Activated gamma-delta T cell treated with anti-CD3 and anti-CD28 coated beads, Interleukin-2, amount 50 U/mL, for 16 hours (primary cell): Measurements from ENCODE around the gene ALKBH5.

Source experiments
- DNase-seq: peaks from one replicate; pipeline ENCODE4 v3.0.0-alpha.2; 2020; ENCODE audit warnings: low read depth

ALKBH5 gene

DNA sequence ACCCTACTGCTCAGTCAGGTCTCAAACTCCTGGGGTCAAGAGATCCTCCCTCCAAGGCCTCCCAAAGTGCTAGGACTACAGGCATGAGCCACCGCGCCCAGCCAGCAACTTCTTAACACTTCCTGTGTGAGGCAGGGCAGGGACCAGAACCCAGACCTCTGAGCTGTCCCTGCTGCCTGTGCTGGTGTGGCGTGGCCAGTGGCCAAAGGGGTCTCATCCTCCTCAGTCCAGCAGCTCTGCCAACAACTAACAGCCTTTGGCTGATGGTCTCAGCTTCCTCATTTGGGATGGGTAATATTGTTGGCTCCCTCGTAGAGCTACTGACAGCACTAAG, 40.4 kb downstream of the ALKBH5 start:
- DNase-seq: no peak

DNA sequence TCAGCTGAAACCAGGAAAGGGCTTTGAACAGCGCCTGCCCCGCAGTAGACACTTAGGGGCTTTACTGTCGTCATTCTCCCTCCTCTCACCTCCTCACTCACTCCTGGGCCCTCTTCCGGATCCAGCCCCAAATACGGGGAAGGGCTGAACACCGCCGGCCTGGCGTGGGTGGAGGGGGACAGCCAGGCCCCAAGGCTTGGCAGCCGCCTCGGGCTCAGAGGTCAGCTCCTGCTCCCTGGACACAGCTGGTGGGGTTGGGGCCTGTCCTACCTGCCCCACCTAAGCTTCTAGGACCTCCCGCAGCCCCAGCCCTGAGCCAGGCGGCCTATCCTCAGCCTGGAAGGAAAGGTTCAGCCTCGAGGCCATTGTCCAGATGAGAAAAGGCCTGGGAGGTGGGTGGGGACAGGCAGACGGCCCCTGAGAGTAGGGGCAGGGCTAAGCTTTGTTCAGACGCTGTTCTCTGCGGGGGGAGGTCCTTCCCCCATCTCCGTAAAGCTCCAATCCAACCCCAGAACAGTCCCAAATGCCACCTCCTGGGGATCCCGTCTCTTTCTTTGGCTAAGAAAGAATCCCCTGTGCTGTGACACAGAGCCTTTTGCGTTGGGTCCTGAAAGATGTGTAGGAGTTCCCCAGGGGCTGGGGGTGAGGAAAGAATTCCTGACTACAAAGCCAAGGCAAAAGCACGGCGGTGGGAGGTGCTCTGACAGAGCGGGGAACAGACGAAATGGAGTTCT, 40.9 kb downstream of the ALKBH5 start:
- no peak for DNase-seq

DNA sequence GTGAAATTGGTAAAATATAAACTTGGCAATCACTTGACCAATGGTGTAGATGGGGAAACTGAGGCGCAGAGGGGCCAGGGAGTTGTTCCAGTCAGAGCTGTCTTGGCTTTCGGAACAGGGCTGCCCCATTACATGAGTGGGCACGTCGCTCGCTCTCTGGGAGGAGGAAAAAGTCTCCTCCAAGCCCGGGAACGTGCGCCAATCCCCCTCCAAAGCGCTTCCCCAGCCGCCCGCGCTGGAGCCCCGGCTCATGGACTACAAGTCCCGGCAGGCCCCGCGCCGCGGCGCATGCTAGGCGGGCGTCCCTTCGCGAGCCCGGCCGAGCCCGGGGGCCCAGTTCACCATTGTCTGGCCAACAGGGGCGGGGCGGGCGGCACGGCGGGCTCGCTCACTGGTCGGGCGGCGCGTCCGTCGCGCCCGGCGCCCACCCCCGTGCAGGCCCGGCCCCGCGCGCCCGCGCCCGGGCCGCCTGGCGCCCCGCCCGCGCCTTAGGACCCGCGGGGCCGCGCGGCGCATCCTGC, 41.6 kb downstream of the ALKBH5 start, which contains the start of gene LLGL1:
Gene LLGL1, plus strand, starts transcription at position 515 of the 521 bp plus-strand sequence. CDS start 48 bp downstream, outside the sequence.
- peak; percentile 93 for DNase-seq

DNA sequence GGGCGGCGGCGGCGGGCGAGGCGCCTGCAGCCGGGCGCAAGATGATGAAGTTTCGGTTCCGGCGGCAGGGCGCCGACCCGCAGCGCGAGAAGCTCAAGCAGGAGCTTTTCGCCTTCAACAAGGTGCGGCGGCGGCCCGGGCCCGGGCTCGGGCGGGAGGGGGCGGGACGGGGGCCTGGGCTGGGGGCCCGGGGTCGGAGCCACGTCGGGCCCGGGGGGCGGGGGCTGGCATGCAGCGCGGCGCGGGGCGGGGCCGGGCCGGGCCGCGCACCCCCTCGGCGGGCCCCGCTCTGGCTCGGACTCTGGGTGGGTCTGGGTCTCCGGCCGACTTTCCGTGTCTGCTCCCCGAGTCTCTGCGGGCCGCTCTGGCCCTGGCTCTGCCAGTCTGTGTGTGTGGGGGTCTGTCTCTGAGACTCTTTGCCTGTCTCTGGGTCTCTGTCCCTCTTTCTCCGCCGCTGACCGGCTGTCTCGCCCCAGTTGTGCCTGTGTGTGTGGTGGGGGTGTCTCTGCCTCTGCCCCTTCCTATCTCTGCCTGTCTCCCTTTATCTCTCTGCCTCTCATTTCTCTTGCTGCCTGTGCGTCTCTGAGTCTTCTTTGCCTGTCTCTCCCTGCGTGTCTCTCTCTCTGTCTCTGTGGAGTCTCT, 42.1 kb downstream of the ALKBH5 start:
- no peak for DNase-seq

DNA sequence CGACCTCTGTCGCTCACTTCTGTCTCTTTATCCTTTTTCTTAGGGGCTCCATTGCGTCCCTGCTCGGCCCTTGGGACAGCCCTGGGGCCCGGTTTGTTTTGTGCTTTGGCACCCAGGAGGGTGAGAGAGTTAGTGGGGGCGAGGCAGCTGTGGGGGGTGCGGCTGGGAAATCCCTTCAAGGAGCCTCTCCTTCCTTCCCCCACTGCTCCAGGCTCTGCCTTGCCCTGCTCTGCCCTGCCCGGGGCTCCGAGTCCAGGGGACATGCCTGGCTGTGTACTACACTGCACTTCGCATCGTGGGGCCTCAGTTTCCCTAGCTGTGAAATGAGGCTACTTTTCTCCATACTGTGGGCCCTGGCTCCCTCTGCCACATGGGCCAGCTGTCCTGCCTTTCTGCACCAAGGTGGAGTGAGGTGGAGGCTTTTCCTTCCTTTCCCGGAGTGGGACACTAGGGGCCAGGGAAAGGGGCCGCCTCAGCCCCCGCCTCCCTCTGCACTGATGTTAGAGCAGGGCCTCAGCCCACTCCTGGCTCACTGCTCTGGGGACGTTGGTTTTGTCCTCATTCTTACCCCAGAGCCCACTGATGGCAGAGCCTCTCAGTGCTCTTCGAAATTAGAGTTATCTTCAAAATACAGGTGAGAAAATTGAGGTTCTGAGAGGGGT, 42.8 kb downstream of the ALKBH5 start:
- no peak for DNase-seq

DNA sequence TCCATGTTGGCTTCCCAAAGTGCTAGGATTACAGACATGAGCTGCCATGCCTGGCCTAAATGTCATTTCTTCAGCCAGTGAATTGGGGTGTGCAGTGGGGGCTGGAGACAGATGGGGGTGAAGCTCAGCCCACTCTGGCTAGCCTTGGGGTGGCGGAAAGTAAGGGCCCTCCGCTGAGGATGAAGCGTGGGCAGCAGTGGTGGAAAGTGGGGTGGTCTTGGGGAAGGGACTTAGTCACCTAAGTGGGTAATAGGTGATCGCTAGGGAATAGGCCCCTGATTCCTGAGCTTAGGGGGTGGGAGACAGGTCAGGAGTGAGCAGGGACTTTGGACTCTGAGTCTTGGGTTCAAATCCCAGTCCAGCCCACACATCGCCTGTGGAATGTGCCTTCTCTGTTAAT, 44.0 kb downstream of the ALKBH5 start:
- no peak for DNase-seq

DNA sequence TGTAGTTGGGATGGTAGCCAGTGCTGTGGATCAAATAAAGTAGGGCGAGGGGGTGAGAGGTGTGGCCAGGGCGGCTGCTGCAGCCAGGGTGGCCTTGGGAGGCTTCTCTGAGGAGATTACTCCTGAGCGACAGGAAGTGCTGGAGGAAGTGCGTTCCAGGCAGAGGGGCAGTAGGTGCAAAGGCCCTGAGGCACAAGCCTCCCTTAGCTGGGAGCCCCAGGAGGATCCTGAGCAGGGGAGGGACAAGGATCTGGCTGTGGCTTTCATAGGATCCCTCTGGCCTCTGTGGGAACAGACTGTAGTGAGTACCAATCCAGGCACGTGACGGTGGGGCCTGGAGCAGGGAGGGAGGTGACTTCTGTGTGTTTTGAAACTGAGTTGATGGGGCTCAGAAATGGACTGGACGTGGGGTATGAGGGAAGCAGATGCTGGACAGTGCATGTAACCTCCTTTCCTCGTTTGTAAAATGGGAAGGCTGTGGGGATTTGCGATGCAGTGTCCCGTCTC, 44.6 kb downstream of the ALKBH5 start:
- no peak for DNase-seq

DNA sequence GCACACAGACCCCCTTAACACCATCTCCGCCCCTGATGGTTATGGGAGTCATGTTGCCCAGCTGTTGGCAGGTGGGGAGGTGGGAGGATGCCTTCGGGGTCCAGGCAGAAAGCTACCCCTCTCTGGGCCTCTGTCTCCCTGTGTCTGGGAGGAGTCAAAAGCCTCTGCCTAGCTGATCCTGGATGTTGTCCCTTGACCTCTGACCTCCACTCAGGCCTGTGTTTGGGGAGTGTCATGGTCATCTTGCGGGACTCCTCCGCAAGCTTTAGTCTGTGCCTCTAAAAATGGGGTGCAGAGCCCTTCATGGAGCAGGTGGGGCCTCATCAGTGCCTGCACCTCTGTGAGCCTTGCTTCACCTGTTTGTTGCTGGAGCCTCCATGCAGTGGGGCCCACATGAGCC, 45.6 kb downstream of the ALKBH5 start:
- DNase-seq: no peak

DNA sequence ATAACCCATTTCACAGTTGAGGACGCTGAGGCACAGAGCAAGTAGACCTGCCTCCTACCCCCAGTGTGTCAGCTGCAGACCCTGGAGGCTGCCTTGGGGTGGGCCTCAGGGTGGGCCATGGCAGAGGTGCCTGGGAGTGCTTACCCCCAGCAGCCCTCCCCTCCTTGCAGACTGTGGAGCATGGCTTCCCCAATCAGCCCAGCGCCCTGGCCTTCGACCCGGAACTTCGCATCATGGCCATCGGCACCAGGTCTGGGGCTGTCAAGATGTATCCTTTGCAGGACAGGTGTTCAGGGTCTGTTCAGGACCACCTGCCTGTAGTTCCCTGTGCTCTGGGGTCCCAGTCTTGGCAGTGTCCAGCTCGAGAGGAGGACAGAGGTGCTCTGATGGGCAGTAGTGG, 46.1 kb downstream of the ALKBH5 start:
- DNase-seq: no peak

DNA sequence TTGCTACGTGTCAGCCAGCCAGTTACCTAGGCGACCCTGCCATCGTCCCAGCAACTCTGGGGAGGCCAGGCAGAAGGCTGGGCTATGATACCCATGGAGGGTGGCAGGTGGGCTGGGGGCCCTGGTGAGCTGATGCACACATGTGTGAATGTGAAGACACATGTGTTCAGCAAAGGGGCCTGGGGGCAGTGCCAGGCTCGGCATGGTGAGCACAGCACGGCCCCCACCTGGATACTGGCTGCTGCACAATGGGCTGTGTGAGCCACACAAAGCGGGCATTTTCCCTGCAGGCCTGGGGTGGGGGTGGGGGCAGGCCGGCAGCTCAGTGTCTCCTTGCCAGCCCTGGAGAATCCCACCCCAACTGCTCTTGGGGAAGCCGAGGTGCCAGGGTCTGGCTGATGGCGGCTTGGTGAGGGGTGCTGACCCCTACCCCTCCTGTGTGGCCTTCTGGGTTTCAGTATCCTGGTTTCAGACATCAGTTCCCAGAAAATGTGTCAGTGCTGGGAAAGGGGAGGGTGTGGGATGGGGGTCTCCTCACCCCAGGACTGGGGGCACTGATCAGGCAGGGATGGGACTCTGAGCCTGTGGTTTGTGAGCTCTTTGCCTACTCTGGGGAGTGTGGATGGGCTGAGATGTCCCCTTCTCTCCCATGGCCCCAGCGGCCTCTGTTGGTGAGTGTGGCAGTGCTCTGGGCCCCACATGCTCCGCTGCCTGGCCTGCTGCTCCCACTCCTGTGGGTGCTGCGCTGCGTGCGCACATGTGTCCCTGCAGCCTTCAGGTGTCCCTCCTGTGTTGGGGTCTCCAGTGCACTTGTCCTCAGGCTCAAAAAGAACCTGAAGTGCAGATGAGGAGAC, 46.9 kb downstream of the ALKBH5 start:
- no peak for DNase-seq

DNA sequence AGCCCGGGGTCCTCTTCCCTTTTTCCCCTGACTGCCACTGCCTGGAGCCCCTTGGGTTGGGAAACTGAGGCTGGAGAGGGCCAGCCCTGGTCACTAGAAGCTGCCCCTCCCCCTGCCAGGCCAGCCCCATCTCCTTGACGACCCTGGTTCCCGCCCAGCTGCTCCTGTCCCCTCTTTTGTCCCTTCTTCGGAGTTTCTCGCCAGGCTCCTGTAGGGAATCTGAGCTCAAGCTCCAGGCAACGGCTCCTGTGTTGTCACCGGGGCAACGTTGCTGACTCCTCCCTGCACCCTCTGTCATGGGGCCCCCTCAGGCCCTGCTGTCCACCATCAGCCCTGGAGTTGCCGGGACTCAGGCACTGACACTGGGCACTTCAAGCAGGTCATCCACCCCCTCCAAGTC, 47.5 kb downstream of the ALKBH5 start:
- DNase-seq: no peak

DNA sequence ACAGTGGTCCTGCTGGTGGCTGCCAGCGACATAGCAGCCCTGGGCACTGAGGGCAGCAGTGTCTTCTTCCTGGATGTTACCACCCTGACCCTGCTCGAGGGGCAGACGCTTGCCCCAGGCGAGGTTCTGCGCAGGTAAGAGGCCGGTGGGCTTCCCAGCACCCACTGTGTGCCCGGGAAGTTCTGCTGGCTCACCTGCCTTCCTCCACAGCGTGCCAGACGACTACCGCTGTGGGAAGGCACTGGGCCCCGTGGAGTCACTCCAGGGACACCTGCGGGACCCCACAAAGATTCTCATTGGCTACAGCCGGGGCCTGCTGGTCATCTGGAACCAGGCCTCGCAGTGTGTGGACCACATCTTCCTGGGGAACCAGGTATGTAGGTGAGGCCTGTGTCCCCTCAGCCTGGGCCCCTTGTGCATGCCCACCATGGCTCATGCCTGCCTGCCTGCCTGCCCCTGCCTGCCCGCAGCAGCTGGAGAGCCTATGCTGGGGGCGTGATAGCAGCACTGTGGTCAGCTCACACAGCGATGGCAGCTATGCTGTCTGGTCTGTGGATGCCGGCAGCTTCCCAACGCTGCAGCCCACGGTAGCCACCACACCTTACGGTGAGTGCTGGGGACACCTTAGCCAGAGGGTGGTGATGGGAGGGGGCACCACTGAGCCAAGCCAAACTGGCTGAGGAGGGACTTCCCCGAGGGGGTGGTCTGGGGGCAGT, 50.3 kb downstream of the ALKBH5 start:
- no peak for DNase-seq

DNA sequence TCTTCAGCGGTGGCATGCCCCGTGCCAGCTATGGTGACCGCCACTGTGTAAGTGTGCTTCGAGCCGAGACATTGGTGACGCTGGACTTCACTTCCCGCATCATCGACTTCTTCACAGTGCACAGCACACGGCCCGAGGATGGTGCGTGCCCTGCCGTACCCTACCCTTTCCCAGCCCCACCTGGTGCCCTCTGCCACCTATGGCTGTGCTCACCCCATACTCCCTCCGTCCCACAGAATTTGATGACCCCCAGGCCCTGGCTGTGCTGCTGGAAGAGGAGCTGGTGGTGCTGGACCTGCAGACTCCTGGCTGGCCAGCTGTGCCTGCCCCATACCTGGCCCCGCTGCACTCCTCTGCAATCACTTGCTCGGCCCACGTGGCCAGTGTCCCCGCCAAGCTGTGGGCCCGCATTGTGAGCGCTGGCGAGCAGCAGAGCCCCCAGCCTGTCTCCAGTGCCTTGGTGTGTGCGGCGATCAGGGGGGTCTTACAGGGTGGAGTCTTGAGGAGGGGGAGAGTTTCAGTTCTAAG, 51.3 kb downstream of the ALKBH5 start:
- no peak for DNase-seq

DNA sequence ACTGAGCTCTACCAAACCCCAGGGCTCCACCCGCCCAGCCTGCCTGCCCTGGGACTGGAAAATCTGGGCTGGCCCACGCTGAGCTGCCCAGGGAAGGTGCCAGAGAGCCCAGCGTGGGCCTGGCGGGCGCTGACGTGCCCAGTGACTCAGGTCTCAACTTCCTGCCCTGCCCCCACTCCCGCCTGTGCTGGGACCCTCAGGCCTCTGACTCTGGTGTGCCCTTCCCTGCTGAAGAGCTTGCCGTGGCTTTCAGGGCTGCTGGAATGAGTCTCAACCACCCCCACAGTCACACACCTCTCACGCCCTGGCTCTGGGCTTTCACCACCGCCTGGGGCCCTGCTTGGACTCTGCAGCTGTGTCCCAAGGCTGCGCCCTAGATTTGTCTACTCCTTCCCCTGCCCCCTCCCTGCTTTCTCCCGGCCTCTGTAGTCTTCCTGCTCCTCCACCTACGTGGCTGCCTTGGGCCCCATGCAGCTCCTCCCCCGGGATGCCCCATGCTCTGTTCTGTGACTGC, 52.2 kb downstream of the ALKBH5 start:
- DNase-seq: no peak

DNA sequence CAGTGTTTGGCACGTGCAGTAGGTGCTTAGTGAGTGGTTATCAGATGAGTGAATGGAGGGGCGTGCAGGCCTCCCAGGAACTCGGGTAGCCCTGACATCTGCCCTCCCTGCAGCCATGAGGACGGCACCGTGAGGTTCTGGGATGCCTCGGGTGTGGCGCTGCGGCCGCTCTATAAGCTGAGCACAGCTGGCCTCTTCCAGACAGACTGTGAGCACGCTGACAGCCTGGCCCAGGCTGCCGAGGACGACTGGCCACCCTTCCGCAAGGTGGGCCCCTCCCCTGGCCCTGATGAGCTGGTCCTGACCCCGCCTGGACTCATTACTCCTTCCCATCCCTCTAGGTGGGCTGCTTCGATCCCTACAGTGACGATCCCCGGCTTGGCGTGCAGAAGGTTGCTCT, 52.9 kb downstream of the ALKBH5 start:
- no peak for DNase-seq

DNA sequence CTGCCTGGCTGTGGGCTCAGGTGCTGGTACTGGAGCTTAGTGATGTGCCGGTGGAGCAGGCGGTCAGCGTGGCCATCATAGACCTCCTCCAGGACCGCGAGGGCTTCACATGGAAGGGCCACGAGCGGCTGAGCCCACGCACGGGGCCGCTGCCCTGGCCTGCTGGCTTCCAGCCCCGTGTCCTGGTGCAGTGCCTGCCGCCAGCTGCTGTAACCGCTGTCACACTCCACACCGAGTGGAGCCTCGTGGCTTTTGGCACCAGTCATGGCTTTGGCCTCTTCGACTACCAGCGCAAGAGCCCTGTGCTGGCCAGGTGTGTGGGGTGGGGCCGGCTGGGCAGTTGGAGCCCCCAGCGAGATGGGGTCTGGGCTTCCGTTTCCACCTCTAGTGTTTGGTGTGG, 53.8 kb downstream of the ALKBH5 start:
- no peak for DNase-seq

DNA sequence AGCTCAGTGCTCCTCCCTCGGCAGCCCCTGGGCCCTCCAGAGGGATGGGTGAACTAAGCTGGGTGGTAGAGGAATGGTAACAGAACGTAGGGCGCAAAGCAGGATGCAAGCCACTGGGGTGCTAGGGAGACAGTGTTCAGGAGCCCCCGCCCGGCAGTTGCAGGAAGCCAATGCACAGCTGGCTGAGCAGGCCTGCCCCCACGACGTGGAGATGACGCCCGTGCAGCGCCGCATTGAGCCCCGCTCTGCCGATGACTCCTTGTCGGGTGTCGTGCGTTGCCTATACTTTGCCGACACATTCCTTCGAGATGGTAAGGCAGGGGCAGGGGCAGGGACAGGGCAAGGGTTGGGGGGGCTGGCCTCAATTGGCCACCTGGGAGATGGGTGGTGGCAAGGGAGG, 54.7 kb downstream of the ALKBH5 start:
- no peak for DNase-seq

DNA sequence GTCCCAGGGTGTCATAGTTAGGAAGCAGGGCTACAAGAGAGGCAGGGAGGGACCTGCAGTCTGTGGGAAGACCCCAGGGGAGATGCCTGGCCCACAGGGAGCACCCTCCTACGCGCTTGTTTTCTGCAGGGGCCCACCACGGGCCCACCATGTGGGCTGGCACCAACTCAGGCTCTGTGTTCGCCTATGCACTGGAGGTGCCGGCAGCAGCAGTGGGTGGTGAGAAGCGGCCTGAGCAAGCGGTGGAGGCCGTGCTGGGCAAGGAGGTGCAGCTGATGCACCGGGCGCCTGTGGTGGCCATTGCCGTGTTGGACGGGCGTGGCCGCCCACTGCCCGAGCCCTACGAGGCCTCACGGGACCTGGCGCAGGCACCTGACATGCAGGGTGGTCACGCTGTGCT, 56.8 kb downstream of the ALKBH5 start:
- DNase-seq: no peak

DNA sequence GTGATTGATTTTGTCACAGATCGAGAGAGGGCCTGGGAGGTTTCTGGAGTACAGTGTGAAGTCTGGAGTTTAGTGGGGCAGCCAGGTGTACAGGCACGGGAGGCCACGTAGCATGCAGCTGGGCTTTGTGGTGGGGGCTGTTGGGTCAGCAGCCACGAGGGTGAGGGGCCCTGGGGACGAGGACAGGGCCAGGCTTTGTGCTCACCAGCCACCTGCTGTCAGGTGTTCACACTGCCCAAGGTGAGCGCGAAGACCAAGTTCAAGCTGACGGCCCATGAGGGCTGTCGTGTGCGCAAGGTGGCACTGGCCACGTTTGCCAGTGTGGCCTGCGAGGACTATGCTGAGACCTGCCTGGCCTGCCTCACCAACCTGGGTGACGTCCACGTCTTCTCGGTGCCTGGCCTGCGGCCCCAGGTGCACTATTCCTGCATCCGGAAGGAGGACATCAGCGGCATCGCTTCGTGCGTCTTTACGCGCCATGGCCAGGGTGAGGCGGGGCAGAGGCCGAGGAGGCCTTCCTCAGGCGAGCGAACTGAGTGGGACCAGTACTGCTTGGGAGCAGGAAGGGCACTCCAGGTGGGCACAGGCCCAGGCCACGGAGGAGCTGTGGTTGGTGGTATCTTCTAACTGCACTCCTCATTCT, 57.7 kb downstream of the ALKBH5 start:
- DNase-seq: no peak

DNA sequence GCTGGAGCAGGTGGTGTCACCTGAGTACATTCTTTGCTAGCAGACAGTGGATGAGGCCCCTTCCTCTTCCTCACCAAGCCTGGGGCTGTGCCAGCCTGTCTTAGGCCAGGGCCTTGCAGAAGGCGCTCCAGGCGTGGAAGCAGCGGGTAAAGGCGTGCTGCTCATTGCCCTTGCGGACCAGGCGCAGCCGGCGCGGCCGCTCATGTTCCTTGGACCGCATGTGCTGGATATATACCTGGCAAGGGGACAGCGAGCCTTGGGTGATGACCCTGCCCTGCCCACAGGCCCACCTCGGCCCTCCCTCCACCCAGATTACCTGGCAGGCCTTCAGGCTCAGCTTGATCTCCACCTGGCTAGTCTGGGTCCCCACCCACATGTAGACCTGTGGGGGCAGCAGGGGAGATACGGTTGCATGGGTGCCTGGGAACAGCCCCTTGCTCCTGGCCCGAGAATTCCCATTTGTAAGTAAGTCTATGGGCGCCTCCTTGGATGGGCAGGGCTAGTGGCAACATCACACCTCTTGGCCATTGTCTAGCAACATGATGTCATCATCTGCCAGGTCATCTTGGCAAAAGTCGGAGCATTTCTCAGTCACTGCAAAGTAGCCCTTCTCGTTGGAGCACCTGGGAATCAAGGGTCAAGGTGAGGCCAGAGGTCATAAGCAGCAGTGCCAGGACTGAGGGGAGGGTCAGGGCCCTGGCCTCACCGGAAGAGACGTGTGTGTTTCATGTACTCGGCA, 61.6 kb downstream of the ALKBH5 start:
- no peak for DNase-seq
